Fibroblast of pulmonary artery (primary cell): ENCODE data around the gene MIB1.

Source experiments
- DNase-seq: peaks from one replicate; pipeline ENCODE4 v3.0.0-alpha.2; 2010; ENCODE audit warnings: low read depth
- H3K4me3 ChIP-seq: replicated peaks from 2 replicates; pipeline ENCODE4 v1.5.1; 2011; ENCODE audit warnings: low read depth, mild to moderate bottlenecking, control low read depth, low read length, moderate library complexity
- CTCF ChIP-seq: IDR thresholded peaks from 2 replicates; pipeline ENCODE4 v1.5.1; 2011; ENCODE audit warnings: mild to moderate bottlenecking, control low read depth, low read length, inconsistent platforms; ENCODE audit errors: missing control alignments

Gene MIB1

GRCh38 chr18:21740538-21741311, at the start of gene MIB1:
TSS of gene MIB1 (plus strand) at chr18:21740792. CDS start at chr18:21741584, 792 bp downstream.
- H3K4me3 ChIP-seq = peak within 1 kb of the TSS; percentile 88
- peak; percentile 97 for DNase-seq
- TF ChIP-seq CTCF = no peak

- TF ChIP-seq CTCF = no peak
- DNase-seq = no peak
- H3K4me3 ChIP-seq = no peak overlapping the region
Measured at GRCh38 chr18:21693322-21693721, 47.3 kb upstream of the MIB1 start.

- TF ChIP-seq CTCF = no peak
- no peak overlapping the region for H3K4me3 ChIP-seq
- no peak for DNase-seq
Measured at GRCh38 chr18:21700528-21701075, 40.0 kb upstream of the MIB1 start.

DNA sequence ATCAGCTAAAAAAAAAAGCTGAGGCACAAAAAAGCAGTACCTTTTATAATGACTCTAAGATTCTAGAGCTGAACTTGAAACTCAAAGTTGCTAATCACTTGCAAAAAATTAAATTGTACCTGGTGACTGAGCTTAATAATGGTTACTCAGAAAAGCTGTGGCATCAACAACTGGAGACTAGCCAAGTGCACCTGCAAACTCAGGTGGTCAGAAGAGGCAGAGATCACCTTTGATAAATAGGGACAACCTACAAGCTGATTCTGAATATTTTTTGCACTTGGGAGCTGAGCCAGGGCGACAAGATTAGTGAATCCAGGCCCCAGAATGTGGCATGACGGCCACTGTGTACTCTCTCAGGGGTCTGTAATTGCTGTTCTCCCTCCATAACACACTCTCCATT, 39.0 kb upstream of the MIB1 start:
- no peak for TF ChIP-seq CTCF
- DNase-seq = no peak
- no peak overlapping the region for H3K4me3 ChIP-seq

DNA sequence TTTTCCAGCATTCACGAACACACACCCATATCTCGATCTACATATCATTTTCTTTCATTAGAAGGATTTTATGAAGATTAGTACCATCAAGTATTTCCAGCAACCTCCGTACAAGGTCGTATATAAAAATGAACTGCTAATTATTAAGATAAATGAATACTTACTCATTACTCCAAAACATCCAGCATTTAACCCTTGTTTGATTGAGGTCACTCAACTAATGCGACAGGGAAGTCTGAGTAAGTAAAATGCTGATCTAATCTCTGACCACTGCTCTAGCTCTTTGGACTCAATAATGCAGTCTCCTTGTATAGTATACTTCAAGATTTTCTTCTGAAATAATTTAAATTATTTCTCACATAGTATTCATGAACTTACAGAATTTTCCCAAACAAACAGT, 38.0 kb upstream of the MIB1 start:
- no peak for TF ChIP-seq CTCF
- no peak for DNase-seq
- H3K4me3 ChIP-seq = peak overlapping the region; percentile 64

- peak overlapping the region; percentile 64 for H3K4me3 ChIP-seq
- no peak for DNase-seq
- TF ChIP-seq CTCF = no peak
Measured at GRCh38 chr18:21703241-21703820, 37.3 kb upstream of the MIB1 start.
